H9 (cell line): ENCODE measurements around the gene ACADS. TPM values are rescaled to one million over a fixed set of nuclear protein-coding genes. Genes with fewer than 3 reads are reported as not detected.

Experiments
- DNase-seq: peaks from one replicate; pipeline ENCODE4 v3.0.0-alpha.2; 2017
- H2AFZ ChIP-seq: one replicate; pipeline ENCODE4 v1.6.1; 2013; ENCODE audit warnings: mild to moderate bottlenecking, low read length, control low read depth, moderate library complexity
- H2AK5ac ChIP-seq: 2 replicates; pipeline ENCODE4 v1.6.1; 2013; ENCODE audit warnings: low read length, control low read depth, mixed read lengths; ENCODE audit not compliant: insufficient read length
- H2BK120ac ChIP-seq: one replicate; pipeline ENCODE4 v1.6.1; 2013; ENCODE audit warnings: low read depth, mild to moderate bottlenecking, low read length, control low read depth, inconsistent platforms; ENCODE audit not compliant: poor library complexity, severe bottlenecking
- H2BK12ac ChIP-seq: 2 replicates; pipeline ENCODE4 v1.6.1; 2013; ENCODE audit warnings: low read length, control low read depth, mixed read lengths, low read depth; ENCODE audit not compliant: insufficient read length
- H2BK15ac ChIP-seq: 2 replicates; pipeline ENCODE4 v1.6.1; 2013; ENCODE audit warnings: low read depth, low read length, control low read depth
- H2BK20ac ChIP-seq: one replicate; pipeline ENCODE4 v1.6.1; 2013; ENCODE audit warnings: low read depth, mild to moderate bottlenecking, low read length, control low read depth, inconsistent platforms; ENCODE audit not compliant: poor library complexity, severe bottlenecking
- H2BK5ac ChIP-seq: 2 replicates; pipeline ENCODE4 v1.6.1; 2013; ENCODE audit warnings: low read length, control low read depth, mixed read lengths; ENCODE audit not compliant: insufficient read length
- H3K14ac ChIP-seq: 2 replicates; pipeline ENCODE4 v1.6.1; 2013; ENCODE audit warnings: low read length, control low read depth; ENCODE audit not compliant: insufficient read depth
- H3K18ac ChIP-seq: 2 replicates; pipeline ENCODE4 v1.6.1; 2013; ENCODE audit warnings: low read depth, mild to moderate bottlenecking, mixed read lengths, low read length, control low read depth; ENCODE audit not compliant: insufficient read length
- H3K23ac ChIP-seq: 2 replicates; pipeline ENCODE4 v1.6.1; 2013; ENCODE audit warnings: low read length, control low read depth, mixed read lengths, low read depth; ENCODE audit not compliant: insufficient read length
- H3K23me2 ChIP-seq: 2 replicates; pipeline ENCODE4 v1.6.1; 2013; ENCODE audit warnings: low read depth, mild to moderate bottlenecking, mixed read lengths, low read length, control low read depth; ENCODE audit not compliant: insufficient read length, poor library complexity, severe bottlenecking
- H3K27ac ChIP-seq: 2 replicates; pipeline ENCODE4 v1.5.1; 2013; ENCODE audit warnings: low read length, control low read depth, mixed read lengths, low read depth; ENCODE audit not compliant: insufficient read length
- H3K27me3 ChIP-seq: 2 replicates; pipeline ENCODE4 v1.6.1; 2013; ENCODE audit warnings: low read length, control low read depth, inconsistent platforms; ENCODE audit not compliant: insufficient read depth
- H3K4ac ChIP-seq: 2 replicates; pipeline ENCODE4 v1.6.1; 2013; ENCODE audit warnings: low read depth, mild to moderate bottlenecking, control low read depth, inconsistent platforms, low read length, moderate library complexity
- H3K4me1 ChIP-seq: 2 replicates; pipeline ENCODE4 v1.6.1; 2013; ENCODE audit warnings: low read length, control low read depth, inconsistent platforms; ENCODE audit not compliant: insufficient read depth
- H3K4me2 ChIP-seq: 2 replicates; pipeline ENCODE4 v1.6.1; 2013; ENCODE audit warnings: low read length, control low read depth, mixed read lengths; ENCODE audit not compliant: insufficient read length, insufficient read depth
- H3K56ac ChIP-seq: 2 replicates; pipeline ENCODE4 v1.6.1; 2013; ENCODE audit warnings: low read depth, mild to moderate bottlenecking, mixed read lengths, low read length, control low read depth; ENCODE audit not compliant: insufficient read length
- H3K79me1 ChIP-seq: 2 replicates; pipeline ENCODE4 v1.6.1; 2013; ENCODE audit warnings: low read depth, mild to moderate bottlenecking, moderate library complexity, low read length, control low read depth, inconsistent platforms; ENCODE audit not compliant: insufficient read depth, poor library complexity, severe bottlenecking
- H3K79me2 ChIP-seq: 2 replicates; pipeline ENCODE4 v1.6.1; 2013; ENCODE audit warnings: low read length, control low read depth, inconsistent platforms; ENCODE audit not compliant: insufficient read depth
- H3K9ac ChIP-seq: 2 replicates; pipeline ENCODE4 v1.6.1; 2013; ENCODE audit warnings: low read length, control low read depth, mixed read lengths; ENCODE audit not compliant: insufficient read length; ENCODE audit errors: extremely low read depth
- H3K9me3 ChIP-seq: one replicate; pipeline ENCODE4 v1.6.1; 2013; ENCODE audit warnings: low read depth, low read length, inconsistent platforms; ENCODE audit not compliant: control insufficient read depth
- H3T11ph ChIP-seq: one replicate; pipeline ENCODE4 v1.6.1; 2013; ENCODE audit warnings: mild to moderate bottlenecking, low read length, control low read depth, inconsistent platforms
- H4K20me1 ChIP-seq: one replicate; pipeline ENCODE4 v1.6.1; 2013; ENCODE audit not compliant: control insufficient read depth, insufficient read length, insufficient read depth
- H4K5ac ChIP-seq: 2 replicates; pipeline ENCODE4 v1.6.1; 2013; ENCODE audit warnings: low read depth, mild to moderate bottlenecking, mixed read lengths, low read length, control low read depth; ENCODE audit not compliant: insufficient read length
- H4K8ac ChIP-seq: replicated peaks from 2 replicates; pipeline ENCODE4 v1.6.1; 2013; ENCODE audit warnings: low read length, control low read depth, mixed read lengths, low read depth; ENCODE audit not compliant: insufficient read length
- H4K91ac ChIP-seq: 2 replicates; pipeline ENCODE4 v1.6.1; 2013; ENCODE audit warnings: low read depth, mild to moderate bottlenecking, moderate library complexity, mixed read lengths, low read length, control low read depth; ENCODE audit not compliant: insufficient read length
- H3K27ac Mint-ChIP-seq, 3 experiments: 2 replicates in 2 of 3; 3 replicates in 1 of 3; pipeline ENCODE4 v1.8.0; 2020 to 2021; ENCODE audit warnings: mixed read lengths in 3 of 3, mild to moderate bottlenecking in 1 of 3, moderate library complexity in 1 of 3
- H3K27me3 Mint-ChIP-seq: 2 replicates; pipeline ENCODE4 v1.8.0; 2021; ENCODE audit warnings: low read depth, mild to moderate bottlenecking, moderate library complexity, mixed read lengths
- H3K36me3 Mint-ChIP-seq, 3 experiments: 2 replicates in 2 of 3; 3 replicates in 1 of 3; pipeline ENCODE4 v1.8.0; 2020 to 2021; ENCODE audit warnings: low read depth in 3 of 3, mixed read lengths in 3 of 3; ENCODE audit not compliant: insufficient read depth in 1 of 3
- H3K4me1 Mint-ChIP-seq, 2 experiments: 2 replicates each; pipeline ENCODE4 v1.8.0; 2020; ENCODE audit warnings: mixed read lengths in 2 of 2
- H3K4me3 Mint-ChIP-seq, 2 experiments: 2 replicates in 1 of 2; 3 replicates in 1 of 2; pipeline ENCODE4 v1.8.0; 2020 to 2021; ENCODE audit warnings: mild to moderate bottlenecking in 2 of 2, mixed read lengths in 2 of 2, moderate library complexity in 1 of 2
- H3K9me3 Mint-ChIP-seq, 2 experiments: 2 replicates in 1 of 2; 3 replicates in 1 of 2; pipeline ENCODE4 v1.8.0; 2020; ENCODE audit warnings: mild to moderate bottlenecking in 2 of 2, mixed read lengths in 2 of 2, moderate library complexity in 1 of 2
- WGBS: extraction: QIAGEN DNeasy Blood & Tissue Kit; methylation state at CpG from one replicate; pipeline ENCODE4 v1.1.7; 2013; ENCODE audit warnings: missing lambda C conversion rate, low lambda C conversion rate, mixed read lengths; ENCODE audit not compliant: insufficient read length; ENCODE audit errors: extremely low coverage; 5-methylcytosine and 5-hydroxymethylcytosine counted together
- total RNA-seq: library from RNA; stranded (reverse); gene quantifications from 2 replicates; pipeline ENCODE4 v1.2.1, GENCODE V29; 2021
- TF ChIP-seq, protein P1 (sequence below): fragments of 200-600 bp; sonication (generic); conservative IDR thresholded peaks from 3 replicates; pipeline ENCODE4 v1.8.0; 2021; ENCODE audit warnings: antibody characterized with exemption, mild to moderate bottlenecking

Gene ACADS
- total RNA-seq, 1 experiment from 2014 or later, result 8.3 TPM

DNA sequence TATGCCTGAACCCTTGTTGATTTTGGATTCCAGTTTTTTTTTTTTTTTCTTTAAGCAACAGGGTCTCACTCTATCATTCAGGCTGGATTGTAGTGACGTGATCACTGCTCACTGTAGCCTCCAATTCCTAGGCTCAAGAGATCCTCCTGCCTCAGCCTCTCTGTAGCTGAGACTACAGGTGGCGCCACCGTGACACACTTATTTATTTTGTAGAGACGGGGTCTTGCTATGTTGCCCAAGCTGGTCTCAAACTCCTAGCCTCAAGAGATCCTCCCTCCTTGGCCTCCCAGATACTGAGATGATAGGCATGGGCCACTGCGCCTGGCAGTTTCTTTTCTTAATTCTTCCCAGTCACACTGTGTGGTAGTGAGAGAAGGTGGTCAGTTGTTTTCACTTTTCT, 25.2 kb downstream of the ACADS start:
- Histone ChIP-seq H3T11ph (no peak overlapping the region), H3K9me3 (no peaks in the 10 kb centered on the region), H3K56ac (no peak overlapping the region), H2BK12ac (no peak overlapping the region), H3K27ac (no peak overlapping the region), H2AFZ (no peak overlapping the region), H2AK5ac (no peak overlapping the region), H4K20me1 (no peaks in the 10 kb centered on the region), H3K4ac (no peak overlapping the region), H3K23ac (no peak overlapping the region), H4K8ac (no peak overlapping the region), H3K79me1 (no peaks in the 10 kb centered on the region), H3K9ac (no peak overlapping the region), H4K5ac (no peak overlapping the region), H3K14ac (no peak overlapping the region), H2BK120ac (no peak overlapping the region), H2BK20ac (no peak overlapping the region), H3K27me3 (no peaks in the 10 kb centered on the region), H2BK15ac (no peak overlapping the region), H3K18ac (no peak overlapping the region), H3K4me2 (no peak overlapping the region), H3K79me2 (no peaks in the 10 kb centered on the region), H4K91ac (no peak overlapping the region), H2BK5ac (no peak overlapping the region), H3K4me1 (no peaks in the 10 kb centered on the region), H3K23me2 (no peaks in the 10 kb centered on the region)
- no peaks in the 10 kb centered on the region; a peak in 1 of 7 replicates for H3K36me3 Mint-ChIP-seq
- TF ChIP-seq, protein P1, sequence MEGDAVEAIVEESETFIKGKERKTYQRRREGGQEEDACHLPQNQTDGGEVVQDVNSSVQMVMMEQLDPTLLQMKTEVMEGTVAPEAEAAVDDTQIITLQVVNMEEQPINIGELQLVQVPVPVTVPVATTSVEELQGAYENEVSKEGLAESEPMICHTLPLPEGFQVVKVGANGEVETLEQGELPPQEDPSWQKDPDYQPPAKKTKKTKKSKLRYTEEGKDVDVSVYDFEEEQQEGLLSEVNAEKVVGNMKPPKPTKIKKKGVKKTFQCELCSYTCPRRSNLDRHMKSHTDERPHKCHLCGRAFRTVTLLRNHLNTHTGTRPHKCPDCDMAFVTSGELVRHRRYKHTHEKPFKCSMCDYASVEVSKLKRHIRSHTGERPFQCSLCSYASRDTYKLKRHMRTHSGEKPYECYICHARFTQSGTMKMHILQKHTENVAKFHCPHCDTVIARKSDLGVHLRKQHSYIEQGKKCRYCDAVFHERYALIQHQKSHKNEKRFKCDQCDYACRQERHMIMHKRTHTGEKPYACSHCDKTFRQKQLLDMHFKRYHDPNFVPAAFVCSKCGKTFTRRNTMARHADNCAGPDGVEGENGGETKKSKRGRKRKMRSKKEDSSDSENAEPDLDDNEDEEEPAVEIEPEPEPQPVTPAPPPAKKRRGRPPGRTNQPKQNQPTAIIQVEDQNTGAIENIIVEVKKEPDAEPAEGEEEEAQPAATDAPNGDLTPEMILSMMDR, result no peak
- no peak for DNase-seq
- peaks cover 6 to 12% of the 10 kb centered on the region in 2 experiments; a peak in 4 of 5 replicates for H3K9me3 Mint-ChIP-seq
- no peaks in the 10 kb centered on the region for H3K4me1 Mint-ChIP-seq
- no CpG with 5 or more reads among the region's 5 CpGs for WGBS
- H3K27ac Mint-ChIP-seq, result no peak overlapping the region
- no peak overlapping the region for H3K4me3 Mint-ChIP-seq
- no peaks in the 10 kb centered on the region; the same call in none of the 2 replicates for H3K27me3 Mint-ChIP-seq
